Erythroblast (primary cell): ENCODE results near the gene ADK.

ENCODE experiments used
- GATA1 ChIP-seq: IDR thresholded peaks from 2 replicates; pipeline ENCODE4 v1.6.1; 2011; ENCODE audit warnings: low read depth, mild to moderate bottlenecking, control low read depth, low read length, moderate library complexity
- POLR2A ChIP-seq: IDR thresholded peaks from 2 replicates; pipeline ENCODE4 v1.6.1; 2011; ENCODE audit warnings: mild to moderate bottlenecking, low read length

DNA sequence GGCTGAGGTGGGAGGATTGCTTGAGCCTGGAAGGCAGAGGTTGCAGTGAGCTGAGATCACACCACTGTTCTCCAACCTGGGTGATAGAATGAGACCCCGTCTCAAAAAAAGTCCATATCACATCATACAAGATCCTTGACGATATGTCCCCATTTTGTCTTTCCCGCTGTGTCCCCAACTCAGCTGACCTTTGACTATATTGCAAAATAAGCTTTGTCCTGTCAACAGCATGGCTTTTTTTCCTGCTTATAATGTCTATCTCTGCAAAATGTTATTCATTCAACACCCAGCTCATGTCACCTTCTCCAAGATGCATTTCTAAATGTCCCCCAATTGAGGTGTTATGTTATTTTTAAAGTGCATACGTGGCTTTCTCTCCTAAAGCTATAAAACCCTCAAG is 539.4 kb downstream of the ADK start:
- TF ChIP-seq POLR2A, result no peak
- no peak for TF ChIP-seq GATA1
